Mammary epithelial cell (primary cell): ENCODE measurements around the gene OR2AG2.
A peak's percentile ranks its signal among the peaks of the same experiment; 100 is the strongest.

ENCODE experiments used
- EZH2 ChIP-seq: IDR thresholded peaks from 2 replicates; pipeline ENCODE4 v1.6.1; 2012; ENCODE audit warnings: low read length, inconsistent platforms, borderline replicate concordance
- TF ChIP-seq, protein P1 (sequence below), 2 donors: IDR thresholded peaks in 1 of 2; conservative IDR thresholded peaks in 1 of 2; 2 replicates each; pipeline ENCODE4 v1.5.1; 2011 to 2012; ENCODE audit warnings: inconsistent platforms in 2 of 2, low read length in 2 of 2, mild to moderate bottlenecking in 2 of 2, control low read depth in 1 of 2, low read depth in 1 of 2; ENCODE audit not compliant: insufficient read depth in 1 of 2; ENCODE audit errors: extremely low read depth in 1 of 2

DNA sequence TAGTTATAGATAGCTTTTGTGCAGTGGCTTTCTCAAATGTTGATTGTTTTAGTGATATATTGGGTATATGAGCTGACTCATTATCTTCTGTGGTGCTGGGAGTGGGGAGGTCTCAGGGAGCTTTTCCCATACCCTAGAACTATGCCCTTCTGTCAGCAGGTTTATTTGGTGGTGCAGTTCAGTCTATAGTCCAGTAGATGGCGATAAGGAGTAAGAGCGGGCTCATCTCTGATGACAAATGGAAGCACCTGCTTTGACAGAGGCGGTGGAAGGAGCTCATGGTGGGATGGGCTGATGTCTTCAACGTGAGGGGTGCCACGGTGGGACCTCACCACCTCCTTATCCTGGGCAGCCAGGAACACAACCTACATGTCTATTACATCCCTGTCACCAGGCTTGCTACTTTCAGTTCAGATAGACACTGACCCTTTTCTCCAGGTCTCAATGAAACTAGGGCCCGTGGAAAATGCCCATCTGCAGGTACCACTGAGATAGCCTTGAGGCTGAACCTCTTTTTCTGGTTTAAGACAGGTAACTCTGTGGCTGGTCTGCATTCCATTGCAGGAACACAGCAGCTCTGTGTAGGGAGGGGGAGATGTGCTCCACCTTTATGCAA is 40.7 kb upstream of the OR2AG2 start:
- TF ChIP-seq, protein P1, sequence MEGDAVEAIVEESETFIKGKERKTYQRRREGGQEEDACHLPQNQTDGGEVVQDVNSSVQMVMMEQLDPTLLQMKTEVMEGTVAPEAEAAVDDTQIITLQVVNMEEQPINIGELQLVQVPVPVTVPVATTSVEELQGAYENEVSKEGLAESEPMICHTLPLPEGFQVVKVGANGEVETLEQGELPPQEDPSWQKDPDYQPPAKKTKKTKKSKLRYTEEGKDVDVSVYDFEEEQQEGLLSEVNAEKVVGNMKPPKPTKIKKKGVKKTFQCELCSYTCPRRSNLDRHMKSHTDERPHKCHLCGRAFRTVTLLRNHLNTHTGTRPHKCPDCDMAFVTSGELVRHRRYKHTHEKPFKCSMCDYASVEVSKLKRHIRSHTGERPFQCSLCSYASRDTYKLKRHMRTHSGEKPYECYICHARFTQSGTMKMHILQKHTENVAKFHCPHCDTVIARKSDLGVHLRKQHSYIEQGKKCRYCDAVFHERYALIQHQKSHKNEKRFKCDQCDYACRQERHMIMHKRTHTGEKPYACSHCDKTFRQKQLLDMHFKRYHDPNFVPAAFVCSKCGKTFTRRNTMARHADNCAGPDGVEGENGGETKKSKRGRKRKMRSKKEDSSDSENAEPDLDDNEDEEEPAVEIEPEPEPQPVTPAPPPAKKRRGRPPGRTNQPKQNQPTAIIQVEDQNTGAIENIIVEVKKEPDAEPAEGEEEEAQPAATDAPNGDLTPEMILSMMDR (conservative IDR thresholded peaks at IDR 0.05 in 1 of 2, IDR thresholded peaks at IDR 0.05 in 1 of 2; ENCODE audit: extremely low read depth in 1 of 2, insufficient read depth in 1 of 2, low read depth in 1 of 2, low read length in 2 of 2), result peak; percentile 91 to 92
- TF ChIP-seq EZH2, result no peak
